DOHH2 (cell line): ENCODE results near the gene MAML2.

ENCODE experiments used
- H3F3A ChIP-seq: fragments of 200-600 bp; sonication (generic), shearing (Covaris generic); 2 replicates; pipeline ENCODE4 v1.6.0; 2016; ENCODE audit warnings: antibody characterized with exemption, mild to moderate bottlenecking; ENCODE audit not compliant: control insufficient read depth, insufficient read depth
- H3K27ac ChIP-seq: fragments of 200-600 bp; sonication (generic); 2 replicates; pipeline ENCODE4 v1.5.1; 2014; ENCODE audit warnings: low read depth, mild to moderate bottlenecking, low read length, moderate library complexity
- H3K27me3 ChIP-seq: fragments of 200-600 bp; sonication (generic); 2 replicates; pipeline ENCODE4 v1.6.1; 2014; ENCODE audit warnings: mild to moderate bottlenecking, low read length, mixed read lengths; ENCODE audit not compliant: control insufficient read depth
- H3K36me3 ChIP-seq: fragments of 200-600 bp; sonication (generic); 2 replicates; pipeline ENCODE4 v1.6.1; 2014; ENCODE audit warnings: mild to moderate bottlenecking, low read length, moderate library complexity, mixed read lengths; ENCODE audit not compliant: control insufficient read depth
- H3K4me1 ChIP-seq: fragments of 200-600 bp; sonication (generic); 2 replicates; pipeline ENCODE4 v1.6.1; 2014; ENCODE audit warnings: mild to moderate bottlenecking, low read length, mixed read lengths; ENCODE audit not compliant: control insufficient read depth
- H3K4me2 ChIP-seq: fragments of 200-600 bp; sonication (generic); 2 replicates; pipeline ENCODE4 v1.6.0; 2014; ENCODE audit warnings: mild to moderate bottlenecking, low read length, moderate library complexity
- H3K4me3 ChIP-seq: fragments of 200-600 bp; sonication (generic); 2 replicates; pipeline ENCODE4 v1.5.1; 2014; ENCODE audit warnings: mild to moderate bottlenecking, low read length, mixed read lengths
- H3K79me2 ChIP-seq: fragments of 200-600 bp; sonication (generic); 2 replicates; pipeline ENCODE4 v1.6.1; 2014; ENCODE audit warnings: mild to moderate bottlenecking, low read length, mixed read lengths; ENCODE audit not compliant: control insufficient read depth
- H3K9me2 ChIP-seq: fragments of 200-600 bp; sonication (generic); replicated peaks from 2 replicates; pipeline ENCODE4 v1.6.1; 2014; ENCODE audit warnings: mild to moderate bottlenecking, low read length, mixed read lengths; ENCODE audit not compliant: control insufficient read depth
- H3K9me3 ChIP-seq: fragments of 200-600 bp; sonication (generic); 2 replicates; pipeline ENCODE4 v1.6.1; 2014; ENCODE audit warnings: antibody characterized with exemption, low read length, mixed read lengths; ENCODE audit not compliant: control insufficient read depth, insufficient read depth
- H4K20me1 ChIP-seq: fragments of 200-600 bp; sonication (generic); 2 replicates; pipeline ENCODE4 v1.6.0; 2014; ENCODE audit warnings: low read depth, mild to moderate bottlenecking, antibody characterized with exemption, low read length, moderate library complexity; ENCODE audit not compliant: control insufficient read depth, insufficient read depth
- CTCF ChIP-seq: fragments of 200-600 bp; sonication (generic); IDR thresholded peaks from one replicate; pipeline ENCODE4 v1.5.1; 2014; ENCODE audit warnings: antibody characterized with exemption, mild to moderate bottlenecking, low read depth, low read length; ENCODE audit not compliant: poor library complexity, severe bottlenecking
- EZH2phosphoT487 ChIP-seq: fragments of 200-600 bp; sonication (generic); IDR thresholded peaks from 2 replicates; pipeline ENCODE4 v1.6.1; 2017; ENCODE audit warnings: borderline replicate concordance, mild to moderate bottlenecking, antibody characterized with exemption, low read length, moderate library complexity, mixed read lengths

MAML2 gene

GRCh38 chr11:96091476-96091875 lies 251.5 kb downstream of the MAML2 start:
- Histone ChIP-seq H3K27ac (no peak overlapping the region), H3K4me3 (no peak overlapping the region), H3F3A (no peaks in the 10 kb centered on the region), H3K9me3 (no peaks in the 10 kb centered on the region), H3K27me3 (peaks cover 14% of the 10 kb centered on the region), H3K36me3 (no peaks in the 10 kb centered on the region), H3K9me2 (no peaks in the 10 kb centered on the region), H3K4me2 (no peak overlapping the region), H3K79me2 (no peaks in the 10 kb centered on the region), H3K4me1 (no peaks in the 10 kb centered on the region), H4K20me1 (no peaks in the 10 kb centered on the region)
- TF ChIP-seq CTCF, result peak; percentile 15
- no peak for TF ChIP-seq EZH2phosphoT487

DNA sequence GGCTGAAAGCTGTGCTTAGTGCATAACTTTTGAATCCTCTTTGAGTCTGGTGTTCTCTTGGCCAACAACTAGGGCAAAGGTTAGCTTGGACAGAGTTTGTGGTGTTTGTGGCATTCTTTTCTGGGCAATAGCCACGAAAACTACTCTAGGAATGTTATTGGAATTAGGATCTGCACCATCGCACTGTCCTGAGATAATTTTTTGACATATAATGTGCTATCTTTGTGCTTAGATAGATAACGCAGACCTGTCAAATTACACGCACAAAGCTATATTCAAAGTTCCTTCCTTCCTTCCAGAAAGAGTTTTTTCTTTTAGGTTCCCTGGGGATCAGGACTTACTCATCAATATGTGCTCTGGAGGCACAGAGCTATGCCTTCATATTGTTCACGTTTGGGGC lies 252.3 kb downstream of the MAML2 start:
- Histone ChIP-seq H4K20me1 (no peaks in the 10 kb centered on the region), H3K36me3 (no peaks in the 10 kb centered on the region), H3K27ac (no peak overlapping the region), H3K9me2 (no peaks in the 10 kb centered on the region), H3K27me3 (peaks cover 10% of the 10 kb centered on the region), H3K9me3 (no peaks in the 10 kb centered on the region), H3K79me2 (no peaks in the 10 kb centered on the region), H3F3A (no peaks in the 10 kb centered on the region), H3K4me3 (no peak overlapping the region), H3K4me1 (no peaks in the 10 kb centered on the region), H3K4me2 (no peak overlapping the region)
- TF ChIP-seq CTCF (no peak), EZH2phosphoT487 (no peak)

GRCh38 chr11:96088914-96089313 lies 254.1 kb downstream of the MAML2 start:
- Histone ChIP-seq H3K9me3 (no peaks in the 10 kb centered on the region), H3F3A (no peaks in the 10 kb centered on the region), H3K4me3 (no peak overlapping the region), H3K4me1 (no peaks in the 10 kb centered on the region), H3K4me2 (no peak overlapping the region), H3K27me3 (peaks cover 4% of the 10 kb centered on the region), H3K79me2 (no peaks in the 10 kb centered on the region), H3K36me3 (no peaks in the 10 kb centered on the region), H3K27ac (no peak overlapping the region), H4K20me1 (no peaks in the 10 kb centered on the region), H3K9me2 (no peaks in the 10 kb centered on the region)
- TF ChIP-seq EZH2phosphoT487 (no peak), CTCF (no peak)

DNA sequence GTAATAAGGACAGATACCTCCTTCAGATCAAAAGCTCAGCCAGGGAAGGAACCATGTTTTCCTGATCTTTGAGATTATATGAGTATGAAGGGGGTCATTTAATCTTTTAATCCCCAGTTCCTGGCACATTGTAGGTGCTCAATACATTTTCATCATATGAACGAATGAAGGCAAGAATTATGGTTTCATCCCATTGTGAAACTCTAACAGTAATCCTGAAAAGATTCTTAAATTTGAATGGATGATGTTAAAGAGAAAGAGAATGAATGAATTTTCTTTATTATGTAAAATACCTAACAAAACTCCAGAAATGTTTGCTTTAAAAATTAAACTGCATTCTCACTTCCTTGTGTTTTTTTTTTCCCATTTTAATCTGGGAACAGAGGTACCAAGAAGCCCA lies 256.9 kb downstream of the MAML2 start:
- Histone ChIP-seq H3K9me3 (no peaks in the 10 kb centered on the region), H3K9me2 (no peaks in the 10 kb centered on the region), H3K4me3 (no peak overlapping the region), H3K27me3 (peaks cover 4% of the 10 kb centered on the region), H3K4me1 (no peaks in the 10 kb centered on the region), H3K36me3 (no peaks in the 10 kb centered on the region), H3K79me2 (no peaks in the 10 kb centered on the region), H3F3A (no peaks in the 10 kb centered on the region), H3K4me2 (no peak overlapping the region), H4K20me1 (no peaks in the 10 kb centered on the region), H3K27ac (no peak overlapping the region)
- TF ChIP-seq CTCF (no peak), EZH2phosphoT487 (no peak)
